Upper lobe of right lung (tissue), 1 donor: ENCODE data around the gene RPTOR. TPM values are rescaled to one million over a fixed set of nuclear protein-coding genes. Genes with fewer than 3 reads are reported as not detected.

Experiments
- ATAC-seq: fragments of 200-7000 bp; cut with Tn5 transposase; one replicate; pipeline ENCODE4 v1.9.1; 2020; ENCODE audit warnings: mild to moderate bottlenecking, moderate library complexity
- DNase-seq: peaks from one replicate; pipeline ENCODE4 v3.0.0-alpha.2; 2020
- H3K27ac ChIP-seq: fragments of 200-600 bp; one replicate; pipeline ENCODE4 v1.8.0; 2022
- H3K27me3 ChIP-seq: fragments of 200-600 bp; one replicate; pipeline ENCODE4 v1.8.0; 2022; ENCODE audit warnings: mild to moderate bottlenecking
- H3K36me3 ChIP-seq: fragments of 200-600 bp; one replicate; pipeline ENCODE4 v1.8.0; 2022
- H3K4me1 ChIP-seq: fragments of 200-600 bp; one replicate; pipeline ENCODE4 v1.8.0; 2022
- H3K4me3 ChIP-seq: fragments of 200-600 bp; one replicate; pipeline ENCODE4 v1.8.0; 2022; ENCODE audit warnings: mild to moderate bottlenecking
- H3K9me3 ChIP-seq: fragments of 200-600 bp; one replicate; pipeline ENCODE4 v1.8.0; 2022
- CTCF ChIP-seq: fragments of 200-600 bp; IDR thresholded peaks from one replicate; pipeline ENCODE4 v1.8.0; 2022; ENCODE audit warnings: antibody characterized with exemption
- intact Hi-C: fragments of 100-400 bp; cut with DNase I; formaldehyde crosslinking; loops from one replicate; pipeline ENCODE4 v1.11.0; 2022
- total RNA-seq: library from RNA; stranded (reverse); fragmentation: NEBNext Ultra II Directional; extraction: Animal tissue kit (Norgen Biotek cat#: 25700); gene quantifications from one replicate; pipeline ENCODE4 v1.2.1, GENCODE V29; 2021
- donor health status: DM: no; HTN: yes; CAD: no; lungs with severe emphysema.

Gene RPTOR
- total RNA-seq, 1 donor from 2014 or later: 35.4 TPM

GRCh38 chr17:80937462-80938381, 393.1 kb downstream of the RPTOR start:
- TF ChIP-seq CTCF: no peak
- peak; percentile 56 for DNase-seq
- H3K27ac ChIP-seq: no peak overlapping the region
- H3K9me3 ChIP-seq: no peaks in the 10 kb centered on the region
- H3K36me3 ChIP-seq: no peaks in the 10 kb centered on the region
- H3K27me3 ChIP-seq: no peaks in the 10 kb centered on the region
- peaks cover 12% of the 10 kb centered on the region for H3K4me1 ChIP-seq
- intact Hi-C loops: no loop called here
- no peak for ATAC-seq
- no peak overlapping the region for H3K4me3 ChIP-seq

- DNase-seq: peak; percentile 58
- no peak overlapping the region for H3K27ac ChIP-seq
- intact Hi-C loops: no loop called here
Observed at GRCh38 chr17:80938556-80938955, 393.9 kb downstream of the RPTOR start.

GRCh38 chr17:80939151-80940145, 394.8 kb downstream of the RPTOR start:
- no peak overlapping the region for H3K27ac ChIP-seq
- H3K4me1 ChIP-seq: peaks cover 16% of the 10 kb centered on the region
- no peaks in the 10 kb centered on the region for H3K9me3 ChIP-seq
- peak; percentile 29 for DNase-seq
- H3K4me3 ChIP-seq: no peak overlapping the region
- no peak for TF ChIP-seq CTCF
- intact Hi-C loops: no loop called here
- no peaks in the 10 kb centered on the region for H3K27me3 ChIP-seq
- H3K36me3 ChIP-seq: no peaks in the 10 kb centered on the region
- ATAC-seq: no peak

More at GRCh38 chr17:80938556-80938955, 393.9 kb downstream of the RPTOR start:
- Histone ChIP-seq H3K4me3 (no peak overlapping the region), H3K4me1 (peaks cover 16% of the 10 kb centered on the region), H3K27me3 (no peaks in the 10 kb centered on the region), H3K9me3 (no peaks in the 10 kb centered on the region), H3K36me3 (no peaks in the 10 kb centered on the region)
- TF ChIP-seq CTCF: no peak
- ATAC-seq: peak; percentile 49

GRCh38 chr17:80940171-80941123, 395.8 kb downstream of the RPTOR start:
- Histone ChIP-seq H3K9me3 (no peaks in the 10 kb centered on the region), H3K4me3 (no peak overlapping the region), H3K4me1 (peaks cover 16% of the 10 kb centered on the region), H3K27me3 (no peaks in the 10 kb centered on the region), H3K27ac (no peak overlapping the region), H3K36me3 (no peaks in the 10 kb centered on the region)
- peak; percentile 57 for DNase-seq
- TF ChIP-seq CTCF: no peak
- intact Hi-C loops: no loop called here
- no peak for ATAC-seq

- ATAC-seq: no peak
- Histone ChIP-seq H3K4me1 (peaks cover 16% of the 10 kb centered on the region), H3K27ac (no peak overlapping the region), H3K9me3 (no peaks in the 10 kb centered on the region), H3K27me3 (no peaks in the 10 kb centered on the region), H3K4me3 (no peak overlapping the region), H3K36me3 (peaks cover 6% of the 10 kb centered on the region)
- intact Hi-C loops: no loop called here
- peak; percentile 51 for DNase-seq
- TF ChIP-seq CTCF: no peak
Observed at GRCh38 chr17:80941171-80941570, 396.5 kb downstream of the RPTOR start.
